ENCODE measurements around the gene INSIG1.

- no peak for TF ChIP-seq CTCF (conservative IDR thresholded peaks at IDR 0.05; ENCODE audit: low read length)
- no peak for TF ChIP-seq EZH2phosphoT487 (IDR thresholded peaks at IDR 0.05; ENCODE audit: borderline replicate concordance)
Measured at GRCh38 chr7:155300641-155301452, 3.2 kb downstream of the INSIG1 start.

Measured in Loucy (cell line).